Stomach (tissue), 4 donors: ENCODE measurements around the gene AKT2.

Experiments used
- EP300 ChIP-seq: sonication (generic); formaldehyde crosslinking; IDR thresholded peaks from one replicate; pipeline ENCODE4 v1.6.1; 2017; ENCODE audit warnings: antibody characterized with exemption
- POLR2A ChIP-seq, 4 donors: fragments of 450-650 bp; IDR thresholded peaks; one replicate each; pipeline ENCODE4 v1.6.1; 2016; ENCODE audit warnings: antibody characterized with exemption in 4 of 4, control low read depth in 2 of 4, mild to moderate bottlenecking in 1 of 4, moderate library complexity in 1 of 4
- POLR2AphosphoS5 ChIP-seq, 3 donors: sonication (generic); formaldehyde crosslinking; IDR thresholded peaks; one replicate each; pipeline ENCODE4 v1.6.1; 2016; ENCODE audit warnings: antibody characterized with exemption in 3 of 3
- TF ChIP-seq, protein P1 (sequence below), 7 experiments: fragments of 450-650 bp in 4 of 7; fragments of 200-600 bp in 3 of 7; sonication (generic) in 3 of 7; IDR thresholded peaks; one replicate each; pipeline ENCODE4 v1.5.1; 2016 to 2019; ENCODE audit warnings: antibody characterized with exemption in 7 of 7, control low read depth in 2 of 7, mild to moderate bottlenecking in 1 of 7

- TF ChIP-seq, protein P1, sequence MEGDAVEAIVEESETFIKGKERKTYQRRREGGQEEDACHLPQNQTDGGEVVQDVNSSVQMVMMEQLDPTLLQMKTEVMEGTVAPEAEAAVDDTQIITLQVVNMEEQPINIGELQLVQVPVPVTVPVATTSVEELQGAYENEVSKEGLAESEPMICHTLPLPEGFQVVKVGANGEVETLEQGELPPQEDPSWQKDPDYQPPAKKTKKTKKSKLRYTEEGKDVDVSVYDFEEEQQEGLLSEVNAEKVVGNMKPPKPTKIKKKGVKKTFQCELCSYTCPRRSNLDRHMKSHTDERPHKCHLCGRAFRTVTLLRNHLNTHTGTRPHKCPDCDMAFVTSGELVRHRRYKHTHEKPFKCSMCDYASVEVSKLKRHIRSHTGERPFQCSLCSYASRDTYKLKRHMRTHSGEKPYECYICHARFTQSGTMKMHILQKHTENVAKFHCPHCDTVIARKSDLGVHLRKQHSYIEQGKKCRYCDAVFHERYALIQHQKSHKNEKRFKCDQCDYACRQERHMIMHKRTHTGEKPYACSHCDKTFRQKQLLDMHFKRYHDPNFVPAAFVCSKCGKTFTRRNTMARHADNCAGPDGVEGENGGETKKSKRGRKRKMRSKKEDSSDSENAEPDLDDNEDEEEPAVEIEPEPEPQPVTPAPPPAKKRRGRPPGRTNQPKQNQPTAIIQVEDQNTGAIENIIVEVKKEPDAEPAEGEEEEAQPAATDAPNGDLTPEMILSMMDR (IDR thresholded peaks at IDR 0.05), result no peak
- TF ChIP-seq POLR2A (IDR thresholded peaks at IDR 0.05) (no peak), POLR2AphosphoS5 (IDR thresholded peaks at IDR 0.05) (no peak), EP300 (no peak)
Measured at GRCh38 chr19:40284501-40285352, at the start of gene AKT2.
